ENCODE data around the gene ABCC1.
"Not testable (repeated sequence)": the region's sequence is repeated elsewhere in the genome, so short reads cannot be mapped to it uniquely, and the experiment has no call there.

Gene ABCC1

GRCh38 chr16:16190966-16191365 is 241.6 kb downstream of the ABCC1 start:
- H3K27ac ChIP-seq (ENCODE audit: low read length); H3K4me3 ChIP-seq (ENCODE audit: low read length); H3K4me1 ChIP-seq (ENCODE audit: insufficient read depth, low read length); H3K9ac ChIP-seq (ENCODE audit: low read depth, low read length); H3K27me3 ChIP-seq (ENCODE audit: insufficient read depth, low read length); H3K36me3 ChIP-seq (ENCODE audit: insufficient read depth, low read depth, low read length); H3K9me3 ChIP-seq (ENCODE audit: insufficient read depth, low read depth, low read length): not testable (repeated sequence)

- H3K9me3 ChIP-seq (ENCODE audit: insufficient read depth, low read depth, low read length): no peaks in the 10 kb centered on the region
- no peak overlapping the region for H3K27ac ChIP-seq (ENCODE audit: low read length)
- no peak overlapping the region for H3K4me3 ChIP-seq (ENCODE audit: low read length)
- H3K36me3 ChIP-seq (ENCODE audit: insufficient read depth, low read depth, low read length): no peaks in the 10 kb centered on the region
- 0 out of 2 replicates have a peak overlapping the region, but pooled peaks have one; percentile 37 for H3K9ac ChIP-seq (ENCODE audit: low read depth, low read length)
- no peaks in the 10 kb centered on the region for H3K4me1 ChIP-seq (ENCODE audit: insufficient read depth, low read length)
- no peaks in the 10 kb centered on the region for H3K27me3 ChIP-seq (ENCODE audit: insufficient read depth, low read length)
Observed at GRCh38 chr16:16191493-16192167, 242.2 kb downstream of the ABCC1 start.

Measured in iPS-20b (cell line).